ENCODE data around the gene CEL.

DNA sequence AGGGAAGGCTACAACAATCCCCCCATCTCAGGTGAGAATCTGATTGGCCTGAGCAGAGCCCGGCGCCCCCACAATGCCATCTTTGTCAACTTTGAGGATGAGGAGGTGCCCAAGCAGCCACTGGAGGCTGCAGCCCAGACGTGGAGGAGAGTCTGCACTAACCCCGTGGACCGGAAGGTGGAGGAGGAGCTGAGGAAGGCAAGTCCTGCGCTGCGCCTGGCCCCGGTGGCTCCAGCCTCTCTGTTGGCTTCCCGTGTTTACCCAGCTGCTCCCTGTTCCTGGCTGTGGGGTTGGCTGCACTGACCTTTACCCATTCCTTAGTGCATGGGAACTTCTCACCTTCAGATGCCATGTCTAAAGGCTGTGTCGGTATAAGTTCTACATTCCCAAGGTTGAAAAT is 11.0 kb upstream of the CEL start:
- TF ChIP-seq CSDC2 (CRISPR knock-in tag; IDR thresholded peaks at IDR 0.05) (no peak), BACH2 (CRISPR knock-in tag; IDR thresholded peaks at IDR 0.05; ENCODE audit: borderline replicate concordance) (no peak), ZC3H10 (CRISPR knock-in tag; IDR thresholded peaks at IDR 0.05) (no peak), SNAI2 (CRISPR knock-in tag; IDR thresholded peaks at IDR 0.05) (no peak), ZNF70 (CRISPR knock-in tag; IDR thresholded peaks at IDR 0.05) (no peak), ZFP30 (CRISPR knock-in tag; IDR thresholded peaks at IDR 0.05) (no peak), GLIS3 (CRISPR knock-in tag; IDR thresholded peaks at IDR 0.05) (no peak), ZFP3 (CRISPR knock-in tag; IDR thresholded peaks at IDR 0.05) (no peak), ESRRG (CRISPR knock-in tag; IDR thresholded peaks at IDR 0.05) (no peak), ZNF8 (CRISPR knock-in tag; IDR thresholded peaks at IDR 0.05) (no peak)
- TF ChIP-seq, protein P1, sequence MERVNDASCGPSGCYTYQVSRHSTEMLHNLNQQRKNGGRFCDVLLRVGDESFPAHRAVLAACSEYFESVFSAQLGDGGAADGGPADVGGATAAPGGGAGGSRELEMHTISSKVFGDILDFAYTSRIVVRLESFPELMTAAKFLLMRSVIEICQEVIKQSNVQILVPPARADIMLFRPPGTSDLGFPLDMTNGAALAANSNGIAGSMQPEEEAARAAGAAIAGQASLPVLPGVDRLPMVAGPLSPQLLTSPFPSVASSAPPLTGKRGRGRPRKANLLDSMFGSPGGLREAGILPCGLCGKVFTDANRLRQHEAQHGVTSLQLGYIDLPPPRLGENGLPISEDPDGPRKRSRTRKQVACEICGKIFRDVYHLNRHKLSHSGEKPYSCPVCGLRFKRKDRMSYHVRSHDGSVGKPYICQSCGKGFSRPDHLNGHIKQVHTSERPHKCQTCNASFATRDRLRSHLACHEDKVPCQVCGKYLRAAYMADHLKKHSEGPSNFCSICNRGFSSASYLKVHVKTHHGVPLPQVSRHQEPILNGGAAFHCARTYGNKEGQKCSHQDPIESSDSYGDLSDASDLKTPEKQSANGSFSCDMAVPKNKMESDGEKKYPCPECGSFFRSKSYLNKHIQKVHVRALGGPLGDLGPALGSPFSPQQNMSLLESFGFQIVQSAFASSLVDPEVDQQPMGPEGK (CRISPR knock-in tag; IDR thresholded peaks at IDR 0.05; ENCODE audit: borderline replicate concordance) = no peak
- TF ChIP-seq, protein P2, sequence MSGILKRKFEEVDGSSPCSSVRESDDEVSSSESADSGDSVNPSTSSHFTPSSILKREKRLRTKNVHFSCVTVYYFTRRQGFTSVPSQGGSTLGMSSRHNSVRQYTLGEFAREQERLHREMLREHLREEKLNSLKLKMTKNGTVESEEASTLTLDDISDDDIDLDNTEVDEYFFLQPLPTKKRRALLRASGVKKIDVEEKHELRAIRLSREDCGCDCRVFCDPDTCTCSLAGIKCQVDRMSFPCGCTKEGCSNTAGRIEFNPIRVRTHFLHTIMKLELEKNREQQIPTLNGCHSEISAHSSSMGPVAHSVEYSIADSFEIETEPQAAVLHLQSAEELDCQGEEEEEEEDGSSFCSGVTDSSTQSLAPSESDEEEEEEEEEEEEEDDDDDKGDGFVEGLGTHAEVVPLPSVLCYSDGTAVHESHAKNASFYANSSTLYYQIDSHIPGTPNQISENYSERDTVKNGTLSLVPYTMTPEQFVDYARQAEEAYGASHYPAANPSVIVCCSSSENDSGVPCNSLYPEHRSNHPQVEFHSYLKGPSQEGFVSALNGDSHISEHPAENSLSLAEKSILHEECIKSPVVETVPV (CRISPR knock-in tag; IDR thresholded peaks at IDR 0.05) = no peak
- TF ChIP-seq, protein P3, sequence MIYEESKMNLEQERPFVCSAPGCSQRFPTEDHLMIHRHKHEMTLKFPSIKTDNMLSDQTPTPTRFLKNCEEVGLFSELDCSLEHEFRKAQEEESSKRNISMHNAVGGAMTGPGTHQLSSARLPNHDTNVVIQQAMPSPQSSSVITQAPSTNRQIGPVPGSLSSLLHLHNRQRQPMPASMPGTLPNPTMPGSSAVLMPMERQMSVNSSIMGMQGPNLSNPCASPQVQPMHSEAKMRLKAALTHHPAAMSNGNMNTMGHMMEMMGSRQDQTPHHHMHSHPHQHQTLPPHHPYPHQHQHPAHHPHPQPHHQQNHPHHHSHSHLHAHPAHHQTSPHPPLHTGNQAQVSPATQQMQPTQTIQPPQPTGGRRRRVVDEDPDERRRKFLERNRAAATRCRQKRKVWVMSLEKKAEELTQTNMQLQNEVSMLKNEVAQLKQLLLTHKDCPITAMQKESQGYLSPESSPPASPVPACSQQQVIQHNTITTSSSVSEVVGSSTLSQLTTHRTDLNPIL (CRISPR knock-in tag; IDR thresholded peaks at IDR 0.05; ENCODE audit: low read depth) = no peak

Data from SK-N-SH treated with all-trans-retinoic acid at 6 μM for 48 hours (cell line).